Caki2 (cell line): Measurements from ENCODE around the gene MYBBP1A. TPM values are rescaled to one million over a fixed set of nuclear protein-coding genes. Genes with fewer than 3 reads are reported as not detected.
A peak's percentile ranks its signal among the peaks of the same experiment; 100 is the strongest.

Source experiments
- DNase-seq: peaks from one replicate; pipeline ENCODE4 v3.0.0-alpha.2; 2015; ENCODE audit warnings: low read depth
- in situ Hi-C: cut with HindIII; loops from 2 replicates; pipeline ENCODE4 v1.10.0; 2016; ENCODE audit warnings: low sequenced_read_pairs, low pct_unique_long_range_greater_than_20kb, mixed read lengths
- total RNA-seq: library from RNA; depleted of rRNA; stranded (reverse); fragments of >200 nt; shearing (Covaris generic); gene quantifications from 2 replicates; pipeline ENCODE4 v1.2.3, GENCODE V29; 2014; ENCODE audit warnings: low replicate concordance; rRNA removed

MYBBP1A gene
- total RNA-seq, 1 experiment from 2014 or later, result 44.8 TPM

DNA sequence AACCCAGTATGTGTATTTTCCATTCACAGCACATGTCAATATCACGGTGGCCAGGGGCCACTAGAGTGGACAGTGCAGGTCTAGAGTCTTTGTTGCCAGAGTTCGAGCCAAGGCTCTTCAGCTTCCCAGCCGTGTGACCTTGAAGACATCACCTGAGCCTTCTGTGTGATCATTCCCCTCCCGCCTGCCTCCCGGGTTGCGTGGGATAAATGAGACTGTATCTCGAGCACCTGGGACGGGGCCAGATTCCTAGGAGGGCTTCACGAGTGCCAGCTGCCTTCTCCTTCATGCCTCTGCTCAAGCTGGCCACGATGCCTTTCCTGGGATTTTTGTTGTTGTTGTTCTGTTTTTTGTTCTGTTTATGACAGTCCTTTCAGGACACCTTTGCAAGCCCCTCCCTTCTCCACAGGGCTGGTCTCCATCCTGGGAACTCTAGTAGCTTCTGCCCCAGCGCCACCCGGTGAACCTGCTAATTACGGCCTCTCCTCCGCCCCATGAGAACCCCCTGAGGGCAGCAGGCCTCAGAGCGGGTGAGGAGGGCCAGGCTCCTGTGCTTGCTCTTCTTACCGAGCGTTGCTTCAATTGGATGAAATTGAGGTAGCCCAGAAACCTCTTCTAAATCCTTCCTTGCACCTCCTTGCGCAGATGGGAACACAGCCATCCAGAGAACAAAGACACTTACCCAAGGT, 52.6 kb downstream of the MYBBP1A start:
- in situ Hi-C loops, result no loop called here
- DNase-seq, result no peak

DNA sequence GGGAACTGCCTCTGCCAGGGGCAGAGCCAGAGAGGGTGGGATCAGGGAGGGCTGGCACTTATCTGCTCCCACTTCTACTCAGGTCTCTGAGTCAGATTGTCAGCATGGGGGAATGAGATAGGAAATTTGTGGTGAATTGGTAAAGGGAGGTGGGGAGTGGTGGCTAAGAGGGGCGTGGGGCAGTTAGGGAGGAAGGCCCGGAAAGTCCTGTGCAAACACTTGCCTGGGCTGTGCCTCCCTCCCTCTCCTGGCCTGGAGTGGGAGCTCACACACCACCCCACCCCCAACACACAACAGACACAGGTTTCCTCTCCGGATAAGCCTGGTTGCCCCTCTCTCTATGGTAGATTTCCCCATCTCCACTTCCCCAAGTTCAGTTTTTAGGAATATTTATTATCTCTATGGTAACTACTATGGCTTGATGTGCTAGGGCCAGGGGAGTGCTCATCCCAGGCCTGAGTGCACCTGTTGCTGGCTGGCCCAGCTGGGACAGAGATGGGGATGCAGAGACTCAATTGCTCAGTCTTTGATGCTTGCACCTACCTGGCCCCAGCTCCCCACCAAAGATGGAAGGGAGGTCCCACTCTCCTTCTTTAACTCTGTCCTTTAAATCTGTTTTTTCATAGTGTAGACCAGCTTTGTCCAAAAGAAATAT, 53.8 kb downstream of the MYBBP1A start:
- DNase-seq, result no peak
- in situ Hi-C loops, result no loop called here

DNA sequence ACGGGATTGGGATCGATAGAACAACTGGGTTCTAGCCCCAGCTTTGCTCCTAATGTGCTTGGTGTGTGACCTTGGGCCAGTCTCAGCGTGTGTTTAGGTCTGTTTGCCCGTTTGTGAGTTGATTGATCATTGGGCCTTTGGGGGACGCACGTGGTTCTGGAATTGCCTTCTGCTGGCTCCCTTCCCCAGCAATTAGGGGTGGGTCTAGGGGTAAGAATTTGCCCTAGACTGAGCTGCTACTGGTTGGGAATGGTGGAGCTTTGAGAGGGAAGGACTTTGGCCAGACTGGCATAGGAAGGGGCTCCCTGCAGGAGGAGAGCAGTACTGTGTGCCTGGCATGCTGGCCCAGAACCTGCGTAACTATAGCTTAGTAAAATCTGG, 55.0 kb downstream of the MYBBP1A start:
- in situ Hi-C loops, result no loop called here
- no peak for DNase-seq

DNA sequence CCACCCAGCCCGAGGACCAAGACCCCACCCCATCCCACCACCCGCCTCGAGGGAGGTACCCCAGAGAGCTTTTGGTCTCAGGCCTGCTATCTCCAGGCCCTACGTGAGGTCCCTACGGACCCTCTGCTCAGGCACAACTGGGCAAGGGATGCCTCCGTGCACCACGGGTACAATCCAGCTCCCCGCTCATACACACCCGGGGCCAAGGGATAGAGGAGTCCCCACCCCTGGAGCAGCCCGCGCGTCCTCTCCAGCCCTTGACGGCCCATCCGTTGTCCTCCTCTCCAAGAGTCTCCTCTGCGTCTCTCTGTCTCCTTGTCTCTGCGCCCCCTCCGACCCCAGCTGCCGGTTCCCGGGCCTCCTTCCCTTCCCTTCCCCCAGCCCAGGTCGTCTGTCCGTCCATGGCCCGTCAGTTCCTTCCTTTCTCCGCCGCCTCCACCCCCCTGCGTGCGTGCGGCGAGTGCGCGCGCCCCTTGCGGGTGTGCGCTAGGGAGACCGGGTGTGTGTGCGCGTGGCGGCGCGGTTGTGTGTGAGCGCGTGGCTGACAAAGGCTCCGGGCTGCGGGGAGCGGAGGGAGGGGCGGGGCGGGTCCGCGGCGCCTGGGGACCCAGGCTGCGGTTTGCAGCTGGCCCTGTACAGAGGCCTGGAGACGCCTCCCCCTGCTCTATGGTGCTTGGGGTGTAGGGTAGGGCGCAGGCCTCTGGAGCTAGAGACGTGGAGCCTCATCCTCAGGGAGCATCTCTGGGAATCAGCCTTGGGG, 55.6 kb downstream of the MYBBP1A start:
- in situ Hi-C loops, result no loop called here
- no peak for DNase-seq

DNA sequence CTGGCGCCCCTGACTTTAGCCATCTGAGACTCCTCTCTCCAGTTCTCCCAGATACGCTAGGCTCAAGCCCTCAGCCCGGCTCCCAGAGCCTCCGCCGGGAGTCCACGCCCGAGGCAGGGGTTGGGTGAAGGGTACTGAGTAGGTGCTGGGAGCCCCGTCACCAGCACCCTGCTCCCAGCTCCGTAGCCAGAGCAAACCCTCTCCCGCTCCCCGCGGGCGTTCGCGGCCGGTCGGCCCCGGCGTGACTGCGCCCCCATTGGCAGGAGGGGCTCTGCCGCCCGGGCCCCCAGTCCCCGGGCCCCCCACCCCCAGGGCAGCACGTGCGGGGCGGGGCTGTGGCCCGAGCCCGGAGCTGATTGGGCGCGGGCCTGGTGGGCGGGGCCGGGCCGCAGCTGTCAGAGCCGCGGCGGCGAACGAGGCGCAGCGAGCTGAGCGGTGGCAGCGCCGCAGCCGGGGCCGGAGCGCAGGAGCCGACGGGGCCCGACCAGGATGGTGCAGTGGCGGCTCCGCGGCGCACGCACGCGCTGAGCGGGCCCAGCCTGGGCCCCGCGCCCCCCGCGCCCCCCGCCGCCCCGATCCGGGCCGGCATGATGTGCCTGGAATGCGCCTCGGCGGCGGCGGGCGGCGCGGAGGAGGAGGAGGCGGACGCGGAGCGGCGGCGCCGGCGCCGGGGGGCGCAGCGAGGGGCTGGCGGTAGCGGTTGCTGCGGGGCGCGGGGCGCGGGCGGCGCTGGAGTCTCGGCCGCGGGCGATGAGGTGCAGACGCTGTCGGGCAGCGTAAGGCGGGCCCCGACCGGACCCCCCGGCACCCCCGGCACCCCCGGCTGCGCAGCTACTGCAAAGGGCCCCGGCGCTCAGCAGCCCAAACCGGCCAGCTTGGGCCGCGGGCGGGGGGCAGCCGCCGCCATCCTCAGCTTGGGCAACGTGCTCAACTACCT, 56.5 kb downstream of the MYBBP1A start, which contains the start of gene SPNS2:
SPNS2 (plus strand) TSS at position 421 of the 937 bp plus-strand sequence; CDS start at position 588, 167 bp downstream.
- DNase-seq, result peak; percentile 44
- in situ Hi-C loops, result no loop called here

DNA sequence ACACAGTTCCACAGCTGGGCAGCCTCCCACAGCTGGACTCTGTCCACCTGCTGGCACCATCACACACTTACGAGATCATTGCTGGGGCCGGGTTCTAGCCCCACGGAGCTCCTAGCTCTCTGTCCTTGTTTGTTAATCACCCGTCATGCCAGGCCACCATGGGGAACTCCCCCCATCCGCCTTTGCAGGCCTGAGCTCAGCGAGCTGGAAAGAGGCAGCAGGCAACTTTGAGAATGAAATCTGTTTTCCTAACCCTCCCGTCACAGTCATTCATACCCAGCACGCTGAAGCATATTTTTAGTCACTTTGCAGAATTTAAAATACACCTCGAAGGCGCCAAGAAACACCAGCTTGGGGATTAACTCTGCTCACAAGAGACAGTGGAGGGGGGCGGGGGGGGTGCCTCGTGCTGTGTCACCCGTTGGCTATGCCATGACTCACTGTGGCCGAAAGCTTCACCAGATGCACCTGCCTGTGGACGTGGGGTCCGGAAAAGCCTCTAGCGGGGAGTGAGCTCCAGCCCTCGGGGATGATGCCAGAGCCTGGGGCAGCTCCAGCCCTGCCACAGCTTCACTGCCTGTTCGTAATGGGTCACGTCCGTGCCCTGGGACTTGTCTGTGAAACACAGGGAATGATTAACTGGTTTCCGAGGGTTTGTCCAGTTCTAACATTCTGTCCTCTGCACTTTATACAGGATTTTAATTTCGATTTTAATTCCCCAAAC, 57.9 kb downstream of the MYBBP1A start:
- peak; percentile 91 for DNase-seq
- in situ Hi-C loops, result no loop called here

DNA sequence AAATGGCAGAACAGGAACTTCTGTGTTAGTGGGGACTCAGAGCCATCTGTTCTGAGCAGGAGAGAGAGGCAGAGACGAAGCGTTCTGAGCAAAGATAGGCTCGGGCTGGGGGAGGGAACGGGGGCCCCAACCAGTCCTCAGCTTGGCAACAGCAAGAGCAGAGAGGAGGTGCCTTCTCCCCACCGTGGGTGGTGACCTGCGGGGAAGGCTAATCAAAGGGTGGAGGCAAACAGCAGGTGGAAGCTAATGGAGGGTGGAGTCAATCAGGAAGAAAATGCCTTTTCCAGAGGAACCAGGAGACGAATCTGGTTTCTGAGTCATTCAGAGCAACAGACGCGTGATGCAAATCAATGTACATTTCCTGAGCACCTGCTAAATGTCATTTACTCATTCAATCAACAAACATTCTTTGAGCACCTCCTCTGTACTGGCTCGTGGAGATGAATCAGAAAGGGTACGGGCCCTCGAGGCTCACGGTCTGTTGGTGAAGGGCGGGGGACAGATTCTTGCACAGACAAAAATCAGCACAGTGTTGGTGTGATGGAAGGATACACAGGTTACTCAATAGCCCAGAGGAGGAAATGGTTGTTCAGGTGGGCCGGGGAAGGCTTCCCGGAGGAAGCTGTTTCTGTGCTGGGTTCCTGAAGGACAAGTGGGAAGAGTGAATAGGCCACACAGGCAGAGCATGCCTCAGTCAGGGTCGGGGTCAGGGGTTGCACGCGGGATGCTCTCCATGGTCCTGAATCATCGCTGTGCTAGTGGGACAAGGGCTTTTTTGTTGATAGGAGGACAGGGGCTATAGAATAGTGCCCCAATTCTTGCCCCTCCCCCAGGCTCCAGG, 62.2 kb downstream of the MYBBP1A start:
- in situ Hi-C loops, result no loop called here
- DNase-seq, result peak; percentile 73

DNA sequence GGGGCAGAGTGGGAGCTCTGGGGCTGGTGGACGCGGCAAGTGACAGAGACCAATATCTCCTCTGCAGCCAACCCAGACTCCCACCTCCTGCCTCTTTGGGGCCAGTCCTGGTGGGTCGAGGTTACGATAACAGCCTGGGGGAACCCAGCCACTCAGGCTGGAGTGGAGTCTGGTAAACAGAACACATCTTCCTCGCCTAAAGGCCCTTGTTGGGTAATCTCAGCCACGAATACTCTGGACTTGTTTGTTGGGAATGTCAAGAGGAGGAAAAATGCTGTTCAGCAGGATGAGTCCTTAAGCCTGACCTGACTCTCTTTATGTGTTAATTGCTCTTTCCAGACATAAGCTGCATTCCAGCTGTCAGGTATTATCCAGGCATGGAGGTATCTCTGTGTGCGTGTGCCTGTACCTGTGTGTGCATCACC, 64.5 kb downstream of the MYBBP1A start:
- in situ Hi-C loops, result no loop called here
- no peak for DNase-seq

DNA sequence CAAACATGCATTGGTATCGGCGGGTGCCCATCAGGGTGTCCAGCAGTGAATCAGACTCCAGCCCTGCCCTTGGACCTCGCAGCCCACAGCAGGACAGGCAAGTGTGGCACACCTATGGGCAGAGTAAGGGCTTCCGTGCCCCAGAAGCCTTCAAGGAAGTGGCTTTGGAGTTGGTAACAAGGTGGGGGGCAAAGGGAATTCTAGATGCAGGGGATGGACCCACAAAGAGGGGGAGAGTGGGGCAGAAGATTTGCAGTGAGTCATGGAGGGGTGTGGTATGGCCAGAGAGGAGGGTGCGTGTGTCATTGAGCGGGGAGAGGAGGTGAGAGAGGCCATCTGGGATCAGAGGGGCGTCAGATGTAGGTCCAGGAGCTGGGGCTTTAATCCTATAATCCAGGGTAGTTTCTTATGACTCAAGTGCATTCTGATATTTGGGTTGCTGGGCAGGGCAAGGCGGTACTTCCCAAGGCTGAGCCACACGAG, 65.0 kb downstream of the MYBBP1A start:
- DNase-seq, result no peak
- in situ Hi-C loops, result no loop called here

DNA sequence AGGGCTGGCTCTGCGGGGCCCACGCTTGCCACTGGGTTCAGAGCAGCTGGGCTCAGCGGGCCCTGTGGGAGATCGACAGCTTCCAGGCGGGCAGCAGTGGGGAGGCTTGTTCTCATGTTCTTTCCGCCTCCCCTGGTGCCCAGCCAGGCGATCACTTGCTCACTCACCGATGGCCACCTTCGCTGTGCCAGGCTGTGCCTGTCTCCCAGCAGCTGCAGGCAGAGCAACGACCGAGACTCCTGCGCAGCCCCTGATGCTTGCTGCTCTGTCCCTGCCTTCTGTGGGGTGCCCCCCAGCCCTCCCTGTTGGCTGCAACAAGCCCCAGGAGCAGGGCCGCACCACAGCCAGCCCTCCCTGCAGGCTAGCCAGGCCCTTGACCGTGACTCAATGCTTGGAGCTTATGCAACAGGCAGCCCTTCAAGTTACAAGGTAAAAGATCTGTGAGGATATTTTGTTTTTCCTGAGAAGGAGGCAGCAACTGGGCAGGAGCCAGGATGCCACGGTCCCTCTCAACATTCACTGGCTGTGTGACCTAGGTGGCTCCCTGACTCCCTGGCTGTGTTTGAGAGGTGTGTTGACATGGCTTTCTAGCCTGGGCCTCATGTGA, 66.1 kb downstream of the MYBBP1A start:
- in situ Hi-C loops, result no loop called here
- DNase-seq, result no peak

Other genes with a start within 250 kb of the MYBBP1A start
- 23.6 and 25.7 TPM in 2 replicates for gene UBE2G1, start 188.7 kb downstream of the MYBBP1A start, total RNA-seq
- 2.7 TPM in 1 of 2 replicates, not detected in the other for gene SPNS3, start 121.4 kb downstream of the MYBBP1A start, total RNA-seq
- 0.71 and 2.3 TPM in 2 replicates for gene SPNS2, start 56.5 kb downstream of the MYBBP1A start, total RNA-seq
- gene GGT6, start 5.2 kb upstream of the MYBBP1A start, total RNA-seq, result not detected in 2 replicates
- gene SMTNL2, start 29.1 kb upstream of the MYBBP1A start, total RNA-seq, result 2.4 and 2.9 TPM in 2 replicates
- gene ALOX15, start 86.3 kb upstream of the MYBBP1A start, total RNA-seq, result not detected in 2 replicates
- 16.7 and 21.1 TPM in 2 replicates for gene PELP1, start 148.8 kb upstream of the MYBBP1A start, total RNA-seq
- 14.6 and 17.1 TPM in 2 replicates for gene ARRB2, start 155.2 kb upstream of the MYBBP1A start, total RNA-seq
- gene MED11, start 176.0 kb upstream of the MYBBP1A start, total RNA-seq, result 21.8 and 23.9 TPM in 2 replicates
- 0.03 and 0.09 TPM in 2 replicates for gene ZMYND15, start 184.4 kb upstream of the MYBBP1A start, total RNA-seq
- gene CXCL16, start 184.5 kb upstream of the MYBBP1A start, total RNA-seq, result 0.41 TPM in 1 of 2 replicates, not detected in the other
- gene TM4SF5, start 216.5 kb upstream of the MYBBP1A start, total RNA-seq, result not detected in 2 replicates
- not detected in 2 replicates for gene VMO1, start 231.0 kb upstream of the MYBBP1A start, total RNA-seq
- not detected in 2 replicates for gene GLTPD2, start 233.6 kb upstream of the MYBBP1A start, total RNA-seq
- 205 and 277 TPM in 2 replicates for gene PSMB6, start 240.8 kb upstream of the MYBBP1A start, total RNA-seq